Measurements from ENCODE around the gene ENPP1. TPM values are rescaled to one million over a fixed set of nuclear protein-coding genes. Genes with fewer than 3 reads are reported as not detected.

The ENPP1 gene
- polyA plus RNA-seq, 1 of the 3 experiments (the other 2 are of a cell fraction) = not detected

DNA sequence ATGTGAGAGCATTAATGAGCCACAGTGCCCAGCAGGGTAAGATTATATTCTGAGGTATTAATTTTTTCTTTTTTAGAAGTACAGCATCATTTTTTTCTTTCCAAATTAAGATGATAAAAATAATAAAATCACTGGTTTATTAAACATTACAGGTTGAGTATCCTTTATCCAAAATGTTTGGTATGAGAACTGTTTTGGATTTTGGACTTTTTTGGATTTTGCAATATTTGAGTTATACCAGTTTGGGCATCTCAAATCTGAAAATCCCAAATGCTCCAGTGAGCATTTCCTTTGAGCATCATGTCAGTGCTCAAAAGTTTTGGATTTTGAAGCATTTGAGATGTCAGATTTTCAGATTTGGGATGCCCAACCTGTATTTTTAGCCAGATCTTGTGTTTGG lies 44.4 kb downstream of the ENPP1 start:
- no peak overlapping the region for H3K4me2 ChIP-seq
- no peaks in the 10 kb centered on the region for H3K9me2 ChIP-seq
- no peak overlapping the region for H3K4me3 ChIP-seq (ENCODE audit: low read depth in 2 of 2, low read length in 1 of 2)
- H3K79me2 ChIP-seq (ENCODE audit: insufficient read depth) = no peaks in the 10 kb centered on the region
- H2AFZ ChIP-seq (ENCODE audit: low read depth) = no peak overlapping the region
- TF ChIP-seq TCF12 (IDR thresholded peaks at IDR 0.05) (no peak), ELF1 (IDR thresholded peaks at IDR 0.05) (no peak), CHD2 (IDR thresholded peaks at IDR 0.05; ENCODE audit: low read length, partially characterized antibody) (no peak), RAD21 (IDR thresholded peaks at IDR 0.05; ENCODE audit: low read length) (no peak), RCOR1 (IDR thresholded peaks at IDR 0.05; ENCODE audit: low read length) (no peak), FOSL2 (IDR thresholded peaks at IDR 0.05; ENCODE audit: borderline replicate concordance, low read depth) (no peak), NFIC (IDR thresholded peaks at IDR 0.05; ENCODE audit: borderline replicate concordance) (no peak), POLR2AphosphoS5 (IDR thresholded peaks at IDR 0.05; ENCODE audit: low read depth, low read length) (no peak), SIN3A (IDR thresholded peaks at IDR 0.05; ENCODE audit: borderline replicate concordance, low read depth, low read length) (no peak)
- TF ChIP-seq, protein P1, sequence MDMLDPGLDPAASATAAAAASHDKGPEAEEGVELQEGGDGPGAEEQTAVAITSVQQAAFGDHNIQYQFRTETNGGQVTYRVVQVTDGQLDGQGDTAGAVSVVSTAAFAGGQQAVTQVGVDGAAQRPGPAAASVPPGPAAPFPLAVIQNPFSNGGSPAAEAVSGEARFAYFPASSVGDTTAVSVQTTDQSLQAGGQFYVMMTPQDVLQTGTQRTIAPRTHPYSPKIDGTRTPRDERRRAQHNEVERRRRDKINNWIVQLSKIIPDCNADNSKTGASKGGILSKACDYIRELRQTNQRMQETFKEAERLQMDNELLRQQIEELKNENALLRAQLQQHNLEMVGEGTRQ (IDR thresholded peaks at IDR 0.05; ENCODE audit: borderline replicate concordance, low read depth, low read length) = no peak
- TF ChIP-seq, protein P2, sequence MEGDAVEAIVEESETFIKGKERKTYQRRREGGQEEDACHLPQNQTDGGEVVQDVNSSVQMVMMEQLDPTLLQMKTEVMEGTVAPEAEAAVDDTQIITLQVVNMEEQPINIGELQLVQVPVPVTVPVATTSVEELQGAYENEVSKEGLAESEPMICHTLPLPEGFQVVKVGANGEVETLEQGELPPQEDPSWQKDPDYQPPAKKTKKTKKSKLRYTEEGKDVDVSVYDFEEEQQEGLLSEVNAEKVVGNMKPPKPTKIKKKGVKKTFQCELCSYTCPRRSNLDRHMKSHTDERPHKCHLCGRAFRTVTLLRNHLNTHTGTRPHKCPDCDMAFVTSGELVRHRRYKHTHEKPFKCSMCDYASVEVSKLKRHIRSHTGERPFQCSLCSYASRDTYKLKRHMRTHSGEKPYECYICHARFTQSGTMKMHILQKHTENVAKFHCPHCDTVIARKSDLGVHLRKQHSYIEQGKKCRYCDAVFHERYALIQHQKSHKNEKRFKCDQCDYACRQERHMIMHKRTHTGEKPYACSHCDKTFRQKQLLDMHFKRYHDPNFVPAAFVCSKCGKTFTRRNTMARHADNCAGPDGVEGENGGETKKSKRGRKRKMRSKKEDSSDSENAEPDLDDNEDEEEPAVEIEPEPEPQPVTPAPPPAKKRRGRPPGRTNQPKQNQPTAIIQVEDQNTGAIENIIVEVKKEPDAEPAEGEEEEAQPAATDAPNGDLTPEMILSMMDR (IDR thresholded peaks at IDR 0.05) = no peak
- TF ChIP-seq, protein P3, sequence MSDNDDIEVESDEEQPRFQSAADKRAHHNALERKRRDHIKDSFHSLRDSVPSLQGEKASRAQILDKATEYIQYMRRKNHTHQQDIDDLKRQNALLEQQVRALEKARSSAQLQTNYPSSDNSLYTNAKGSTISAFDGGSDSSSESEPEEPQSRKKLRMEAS (IDR thresholded peaks at IDR 0.05; ENCODE audit: low read depth) = no peak
- no peaks in the 10 kb centered on the region for H3K36me3 ChIP-seq (replicated peaks in 1 of 2; ENCODE audit: control insufficient read depth in 1 of 2, insufficient read depth in 2 of 2, low read length in 1 of 2)
- CTCF ChIA-PET = no interaction called here
- DNase-seq = no peak
- no peaks in the 10 kb centered on the region for H4K20me1 ChIP-seq (ENCODE audit: insufficient read depth)
- peaks cover 11% of the 10 kb centered on the region; the same call in 1 of the 2 replicates for H3K27me3 ChIP-seq (ENCODE audit: insufficient read depth)
- H3K4me1 ChIP-seq (ENCODE audit: control insufficient read depth in 1 of 2, insufficient read depth in 2 of 2, low read depth in 1 of 2, low read length in 1 of 2) = no peaks in the 10 kb centered on the region
- H3F3A ChIP-seq (replicated peaks; ENCODE audit: insufficient read depth) = no peaks in the 10 kb centered on the region
- H3K9ac ChIP-seq = no peak overlapping the region
- POLR2A ChIA-PET = no interaction called here
- H3K9me3 ChIP-seq = no peaks in the 10 kb centered on the region
- no peak overlapping the region for H3K27ac ChIP-seq (ENCODE audit: low read depth in 2 of 2, low read length in 1 of 2)

DNA sequence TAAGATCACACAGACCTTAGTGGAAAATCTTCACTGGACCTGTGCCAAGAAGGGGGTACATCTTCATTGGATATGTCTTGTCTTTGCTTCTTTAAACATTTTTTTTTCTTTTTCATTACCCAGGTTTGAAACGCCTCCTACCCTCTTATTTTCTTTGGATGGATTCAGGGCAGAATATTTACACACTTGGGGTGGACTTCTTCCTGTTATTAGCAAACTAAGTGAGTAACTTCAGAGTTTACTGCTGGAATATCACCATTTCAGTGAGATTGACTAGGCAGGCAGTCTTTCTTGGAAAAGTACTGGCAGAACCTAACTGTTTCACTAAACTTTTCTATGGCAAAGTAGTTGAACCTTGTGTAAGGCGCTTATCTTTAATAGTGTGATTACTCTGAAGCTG lies 47.0 kb downstream of the ENPP1 start:
- H3K4me2 ChIP-seq = no peak overlapping the region
- H3K9ac ChIP-seq = no peak overlapping the region
- H3K9me3 ChIP-seq = no peaks in the 10 kb centered on the region
- no peaks in the 10 kb centered on the region for H3K4me1 ChIP-seq (ENCODE audit: control insufficient read depth in 1 of 2, insufficient read depth in 2 of 2, low read depth in 1 of 2, low read length in 1 of 2)
- H3K36me3 ChIP-seq (replicated peaks in 1 of 2; ENCODE audit: control insufficient read depth in 1 of 2, insufficient read depth in 2 of 2, low read length in 1 of 2) = no peaks in the 10 kb centered on the region
- peaks cover 10% of the 10 kb centered on the region; the same call in 1 of the 2 replicates for H3K27me3 ChIP-seq (ENCODE audit: insufficient read depth)
- H3K79me2 ChIP-seq (ENCODE audit: insufficient read depth) = no peaks in the 10 kb centered on the region
- POLR2A ChIA-PET = no interaction called here
- no peak overlapping the region for H3K4me3 ChIP-seq (ENCODE audit: low read depth in 2 of 2, low read length in 1 of 2)
- no peaks in the 10 kb centered on the region for H3K9me2 ChIP-seq
- no peak overlapping the region for H3K27ac ChIP-seq (ENCODE audit: low read depth in 2 of 2, low read length in 1 of 2)
- no peak for DNase-seq
- no peaks in the 10 kb centered on the region for H4K20me1 ChIP-seq (ENCODE audit: insufficient read depth)
- peaks cover 6% of the 10 kb centered on the region for H3F3A ChIP-seq (replicated peaks; ENCODE audit: insufficient read depth)
- no peak overlapping the region for H2AFZ ChIP-seq (ENCODE audit: low read depth)
- 11% methylated on average over 2 of the region's 2 CpGs for WGBS (ENCODE audit: low lambda C conversion rate)
- CTCF ChIA-PET = no interaction called here
- TF ChIP-seq RCOR1 (IDR thresholded peaks at IDR 0.05; ENCODE audit: low read length) (no peak), FOSL2 (IDR thresholded peaks at IDR 0.05; ENCODE audit: borderline replicate concordance, low read depth) (no peak), NFIC (IDR thresholded peaks at IDR 0.05; ENCODE audit: borderline replicate concordance) (no peak), RXRA (IDR thresholded peaks at IDR 0.05; ENCODE audit: borderline replicate concordance, low read depth) (no peak)
- TF ChIP-seq, protein P4, sequence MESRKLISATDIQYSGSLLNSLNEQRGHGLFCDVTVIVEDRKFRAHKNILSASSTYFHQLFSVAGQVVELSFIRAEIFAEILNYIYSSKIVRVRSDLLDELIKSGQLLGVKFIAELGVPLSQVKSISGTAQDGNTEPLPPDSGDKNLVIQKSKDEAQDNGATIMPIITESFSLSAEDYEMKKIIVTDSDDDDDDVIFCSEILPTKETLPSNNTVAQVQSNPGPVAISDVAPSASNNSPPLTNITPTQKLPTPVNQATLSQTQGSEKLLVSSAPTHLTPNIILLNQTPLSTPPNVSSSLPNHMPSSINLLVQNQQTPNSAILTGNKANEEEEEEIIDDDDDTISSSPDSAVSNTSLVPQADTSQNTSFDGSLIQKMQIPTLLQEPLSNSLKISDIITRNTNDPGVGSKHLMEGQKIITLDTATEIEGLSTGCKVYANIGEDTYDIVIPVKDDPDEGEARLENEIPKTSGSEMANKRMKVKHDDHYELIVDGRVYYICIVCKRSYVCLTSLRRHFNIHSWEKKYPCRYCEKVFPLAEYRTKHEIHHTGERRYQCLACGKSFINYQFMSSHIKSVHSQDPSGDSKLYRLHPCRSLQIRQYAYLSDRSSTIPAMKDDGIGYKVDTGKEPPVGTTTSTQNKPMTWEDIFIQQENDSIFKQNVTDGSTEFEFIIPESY (IDR thresholded peaks at IDR 0.05; ENCODE audit: borderline replicate concordance, low read depth) = no peak
- TF ChIP-seq, protein P1 (IDR thresholded peaks at IDR 0.05; ENCODE audit: borderline replicate concordance, low read depth, low read length) = no peak
- TF ChIP-seq, protein P5, sequence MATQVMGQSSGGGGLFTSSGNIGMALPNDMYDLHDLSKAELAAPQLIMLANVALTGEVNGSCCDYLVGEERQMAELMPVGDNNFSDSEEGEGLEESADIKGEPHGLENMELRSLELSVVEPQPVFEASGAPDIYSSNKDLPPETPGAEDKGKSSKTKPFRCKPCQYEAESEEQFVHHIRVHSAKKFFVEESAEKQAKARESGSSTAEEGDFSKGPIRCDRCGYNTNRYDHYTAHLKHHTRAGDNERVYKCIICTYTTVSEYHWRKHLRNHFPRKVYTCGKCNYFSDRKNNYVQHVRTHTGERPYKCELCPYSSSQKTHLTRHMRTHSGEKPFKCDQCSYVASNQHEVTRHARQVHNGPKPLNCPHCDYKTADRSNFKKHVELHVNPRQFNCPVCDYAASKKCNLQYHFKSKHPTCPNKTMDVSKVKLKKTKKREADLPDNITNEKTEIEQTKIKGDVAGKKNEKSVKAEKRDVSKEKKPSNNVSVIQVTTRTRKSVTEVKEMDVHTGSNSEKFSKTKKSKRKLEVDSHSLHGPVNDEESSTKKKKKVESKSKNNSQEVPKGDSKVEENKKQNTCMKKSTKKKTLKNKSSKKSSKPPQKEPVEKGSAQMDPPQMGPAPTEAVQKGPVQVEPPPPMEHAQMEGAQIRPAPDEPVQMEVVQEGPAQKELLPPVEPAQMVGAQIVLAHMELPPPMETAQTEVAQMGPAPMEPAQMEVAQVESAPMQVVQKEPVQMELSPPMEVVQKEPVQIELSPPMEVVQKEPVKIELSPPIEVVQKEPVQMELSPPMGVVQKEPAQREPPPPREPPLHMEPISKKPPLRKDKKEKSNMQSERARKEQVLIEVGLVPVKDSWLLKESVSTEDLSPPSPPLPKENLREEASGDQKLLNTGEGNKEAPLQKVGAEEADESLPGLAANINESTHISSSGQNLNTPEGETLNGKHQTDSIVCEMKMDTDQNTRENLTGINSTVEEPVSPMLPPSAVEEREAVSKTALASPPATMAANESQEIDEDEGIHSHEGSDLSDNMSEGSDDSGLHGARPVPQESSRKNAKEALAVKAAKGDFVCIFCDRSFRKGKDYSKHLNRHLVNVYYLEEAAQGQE (IDR thresholded peaks at IDR 0.05; ENCODE audit: low read depth, low read length) = no peak
- TF ChIP-seq, protein P2 (IDR thresholded peaks at IDR 0.05) = no peak

Measured in SK-N-SH (cell line).